ENCODE measurements around the gene ASTN2. TPM values are rescaled to one million over a fixed set of nuclear protein-coding genes. Genes with fewer than 3 reads are reported as not detected.

Gene ASTN2
- total and polyA plus RNA-seq, 2 experiments from 2014 or later, result 5.8 to 7.5 TPM

DNA sequence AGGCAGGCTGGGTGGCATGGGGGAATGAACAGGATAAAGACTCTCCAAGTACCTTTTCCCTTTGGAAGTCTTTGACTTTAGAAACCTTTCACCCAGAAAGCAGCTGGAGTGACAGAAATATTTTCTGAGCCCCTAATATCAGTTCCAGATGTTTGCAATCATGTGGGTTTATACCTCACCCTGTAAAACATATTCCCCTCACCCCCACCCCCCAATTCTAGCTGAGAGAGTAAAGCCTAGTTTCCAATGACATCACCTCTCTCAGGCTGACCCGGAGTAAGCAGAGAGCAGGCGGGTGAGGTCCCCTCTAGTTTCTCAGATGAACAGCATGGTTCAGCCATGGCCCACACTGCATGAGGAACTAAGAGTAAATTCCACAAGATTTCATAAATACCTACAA, 810.6 kb downstream of the ASTN2 start:
- no peaks in the 10 kb centered on the region for H3F3A ChIP-seq (ENCODE audit: insufficient read depth)
- H3K36me3 ChIP-seq (ENCODE audit: low read depth), result no peaks in the 10 kb centered on the region
- WGBS, 2 experiments (ENCODE audit: low coverage in 1 of 2, low lambda C conversion rate in 2 of 2, missing lambda C conversion rate in 2 of 2), result 75 to 78% methylated on average over 2 of the region's 2 CpGs
- no peaks in the 10 kb centered on the region for H3K27me3 ChIP-seq (replicated peaks; ENCODE audit: insufficient read depth)
- no peaks in the 10 kb centered on the region for H3K4me1 ChIP-seq (ENCODE audit: insufficient read depth)
- in situ Hi-C loops (cut with MboI), result no loop called here
- TF ChIP-seq EZH2 (IDR thresholded peaks at IDR 0.05; ENCODE audit: insufficient read depth, poor library complexity, severe bottlenecking) (no peak), EZH2phosphoT487 (IDR thresholded peaks at IDR 0.05; ENCODE audit: insufficient read depth, low read depth) (no peak)
- no peak overlapping the region for H3K4me2 ChIP-seq (ENCODE audit: unreplicated experiment)
- no peak overlapping the region for H2AFZ ChIP-seq
- no peak overlapping the region for H3K4me3 ChIP-seq
- H3K79me2 ChIP-seq (ENCODE audit: insufficient read depth), result no peaks in the 10 kb centered on the region
- no peak overlapping the region for H3K27ac ChIP-seq
- no peak for DNase-seq
- no peak overlapping the region for H3K9ac ChIP-seq
- H3K9me2 ChIP-seq (ENCODE audit: insufficient read depth), result no peaks in the 10 kb centered on the region
- no peaks in the 10 kb centered on the region for H3K9me3 ChIP-seq (ENCODE audit: low read depth)
- no peaks in the 10 kb centered on the region for H4K20me1 ChIP-seq (ENCODE audit: insufficient read depth)

DNA sequence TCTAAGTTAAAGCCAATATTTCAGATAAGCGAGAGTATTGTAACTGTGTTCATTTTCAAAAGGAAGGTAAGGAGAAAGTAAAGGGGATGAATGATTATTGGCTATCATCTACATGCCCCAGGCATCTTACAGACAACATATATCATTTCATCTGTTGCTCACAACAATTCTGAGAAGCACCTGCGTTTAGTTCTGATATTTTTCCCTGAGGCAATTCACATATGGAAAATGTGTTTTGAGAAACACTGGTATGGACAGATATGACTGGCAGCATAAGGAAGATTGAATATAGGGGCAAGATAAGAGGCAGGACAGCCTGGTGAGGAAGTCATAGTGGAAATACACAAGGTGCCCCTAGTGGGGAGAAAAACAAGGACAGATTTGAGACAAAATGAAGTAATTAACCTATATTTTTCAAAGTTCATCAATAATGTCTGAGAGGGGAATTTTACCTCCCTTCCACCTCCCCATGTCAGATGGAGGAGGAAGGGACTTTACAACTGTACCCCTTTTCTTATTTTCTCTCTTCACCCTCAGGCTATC, 815.4 kb downstream of the ASTN2 start:
- 94 to 97% methylated on average over 2 of the region's 2 CpGs for WGBS, 2 experiments (ENCODE audit: low coverage in 1 of 2, low lambda C conversion rate in 2 of 2, missing lambda C conversion rate in 2 of 2)
- in situ Hi-C loops (cut with MboI), result no loop called here

DNA sequence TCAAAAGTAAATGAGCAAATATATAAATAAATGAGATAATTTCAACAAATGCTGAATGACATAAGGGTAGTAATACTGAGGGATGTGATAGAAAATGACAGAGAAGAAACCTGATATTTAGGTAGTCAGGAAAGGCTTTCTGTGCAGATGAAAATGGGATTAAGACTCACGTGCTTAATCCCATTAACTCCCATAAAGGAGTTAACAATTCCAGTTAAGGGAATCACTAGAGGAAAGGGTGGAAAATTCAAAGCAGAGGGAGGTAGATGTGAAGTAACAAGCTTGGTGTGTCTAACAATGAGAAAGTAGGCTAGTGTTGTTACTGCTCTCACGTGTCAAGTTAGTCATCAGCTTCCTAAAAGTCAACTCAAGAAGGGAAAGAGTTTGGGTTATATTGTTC, 818.2 kb downstream of the ASTN2 start:
- H4K20me1 ChIP-seq (ENCODE audit: insufficient read depth), result no peaks in the 10 kb centered on the region
- H3K27ac ChIP-seq, result no peak overlapping the region
- no peaks in the 10 kb centered on the region for H3K27me3 ChIP-seq (replicated peaks; ENCODE audit: insufficient read depth)
- no peaks in the 10 kb centered on the region for H3K9me3 ChIP-seq (ENCODE audit: low read depth)
- no peak overlapping the region for H2AFZ ChIP-seq
- no peaks in the 10 kb centered on the region for H3K36me3 ChIP-seq (ENCODE audit: low read depth)
- 65 to 69% methylated on average over 2 of the region's 2 CpGs for WGBS, 2 experiments (ENCODE audit: low coverage in 1 of 2, low lambda C conversion rate in 2 of 2, missing lambda C conversion rate in 2 of 2)
- peak; percentile 48 for DNase-seq
- TF ChIP-seq EZH2phosphoT487 (IDR thresholded peaks at IDR 0.05; ENCODE audit: insufficient read depth, low read depth), result no peak
- TF ChIP-seq EZH2 (IDR thresholded peaks at IDR 0.05; ENCODE audit: insufficient read depth, poor library complexity, severe bottlenecking), result no peak
- H3K4me3 ChIP-seq, result no peak overlapping the region
- no peak overlapping the region for H3K9ac ChIP-seq
- no peaks in the 10 kb centered on the region for H3K9me2 ChIP-seq (ENCODE audit: insufficient read depth)
- no peaks in the 10 kb centered on the region for H3K79me2 ChIP-seq (ENCODE audit: insufficient read depth)
- no peak overlapping the region for H3K4me2 ChIP-seq (ENCODE audit: unreplicated experiment)
- H3F3A ChIP-seq (ENCODE audit: insufficient read depth), result peaks cover 33% of the 10 kb centered on the region
- H3K4me1 ChIP-seq (ENCODE audit: insufficient read depth), result peaks cover 33% of the 10 kb centered on the region
- in situ Hi-C loops (cut with MboI), result no loop called here

More for the DNA sequence above, 815.4 kb downstream of the ASTN2 start:
- Histone ChIP-seq H3K27me3 (replicated peaks; ENCODE audit: insufficient read depth) (no peaks in the 10 kb centered on the region), H3K9me2 (ENCODE audit: insufficient read depth) (no peaks in the 10 kb centered on the region), H3K36me3 (ENCODE audit: low read depth) (no peaks in the 10 kb centered on the region), H3K4me3 (no peak overlapping the region), H3K9ac (no peak overlapping the region), H2AFZ (no peak overlapping the region), H3K79me2 (ENCODE audit: insufficient read depth) (no peaks in the 10 kb centered on the region), H3F3A (ENCODE audit: insufficient read depth) (peaks cover 6% of the 10 kb centered on the region), H3K9me3 (ENCODE audit: low read depth) (no peaks in the 10 kb centered on the region), H4K20me1 (ENCODE audit: insufficient read depth) (no peaks in the 10 kb centered on the region), H3K4me2 (ENCODE audit: unreplicated experiment) (no peak overlapping the region), H3K27ac (no peak overlapping the region), H3K4me1 (ENCODE audit: insufficient read depth) (peaks cover 8% of the 10 kb centered on the region)
- DNase-seq, result no peak
- TF ChIP-seq EZH2 (IDR thresholded peaks at IDR 0.05; ENCODE audit: insufficient read depth, poor library complexity, severe bottlenecking) (no peak), EZH2phosphoT487 (IDR thresholded peaks at IDR 0.05; ENCODE audit: insufficient read depth, low read depth) (no peak)

DNA sequence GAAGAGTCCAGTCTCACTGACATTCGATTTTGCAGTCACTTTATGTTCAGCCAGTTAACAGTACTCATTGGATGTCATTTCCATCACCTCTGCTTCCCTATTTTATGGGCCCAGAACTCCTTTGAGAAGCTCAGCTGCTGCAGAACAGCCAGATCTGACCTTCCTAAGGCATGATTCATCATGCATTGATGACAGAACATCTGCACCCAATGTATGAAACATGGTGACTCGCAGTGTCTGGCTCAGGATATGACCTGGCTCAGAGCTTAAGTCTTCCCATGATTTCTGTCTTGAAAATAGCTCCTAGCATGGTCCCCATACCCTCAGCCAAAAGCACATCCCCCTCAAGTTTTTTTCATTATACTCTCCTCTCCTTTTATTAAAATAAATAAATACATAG, 820.3 kb downstream of the ASTN2 start:
- H3K27ac ChIP-seq, result peak overlapping the region; percentile 69
- H3K36me3 ChIP-seq (ENCODE audit: low read depth), result no peaks in the 10 kb centered on the region
- DNase-seq, result peak; percentile 95
- no peak overlapping the region for H2AFZ ChIP-seq
- no peaks in the 10 kb centered on the region for H3K9me2 ChIP-seq (ENCODE audit: insufficient read depth)
- H3K4me3 ChIP-seq, result no peak overlapping the region
- TF ChIP-seq EZH2phosphoT487 (IDR thresholded peaks at IDR 0.05; ENCODE audit: insufficient read depth, low read depth), result no peak
- TF ChIP-seq EZH2 (IDR thresholded peaks at IDR 0.05; ENCODE audit: insufficient read depth, poor library complexity, severe bottlenecking), result no peak
- 0 to 3% methylated on average over 2 of the region's 2 CpGs for WGBS, 2 experiments (ENCODE audit: low coverage in 1 of 2, low lambda C conversion rate in 2 of 2, missing lambda C conversion rate in 2 of 2)
- in situ Hi-C loops (cut with MboI), result no loop called here
- peak overlapping the region; percentile 54 for H3K4me2 ChIP-seq (ENCODE audit: unreplicated experiment)
- no peaks in the 10 kb centered on the region for H3K79me2 ChIP-seq (ENCODE audit: insufficient read depth)
- H3F3A ChIP-seq (ENCODE audit: insufficient read depth), result peaks cover 33% of the 10 kb centered on the region
- no peak overlapping the region for H3K9ac ChIP-seq
- no peaks in the 10 kb centered on the region for H3K9me3 ChIP-seq (ENCODE audit: low read depth)
- H3K27me3 ChIP-seq (replicated peaks; ENCODE audit: insufficient read depth), result no peaks in the 10 kb centered on the region
- H4K20me1 ChIP-seq (ENCODE audit: insufficient read depth), result no peaks in the 10 kb centered on the region
- peaks cover 33% of the 10 kb centered on the region for H3K4me1 ChIP-seq (ENCODE audit: insufficient read depth)

All from GM23248 (cell line).